Measurements from ENCODE around the gene ZER1.
A peak's percentile ranks its signal among the peaks of the same experiment; 100 is the strongest.

Gene ZER1

GRCh38 chr9:128735373-128735772, 36.4 kb downstream of the ZER1 start:
- H3K14ac ChIP-seq (ENCODE audit: low read length in 2 of 2), result no peak overlapping the region
- no peak overlapping the region for H3K9ac ChIP-seq (ENCODE audit: low read length)
- no peak overlapping the region for H4K91ac ChIP-seq (ENCODE audit: low read length)
- H3K4me2 ChIP-seq (ENCODE audit: low read length, poor library complexity, severe bottlenecking), result no peak overlapping the region
- no peak overlapping the region for H3K27ac ChIP-seq (ENCODE audit: low read length, poor library complexity, severe bottlenecking)
- no peaks in the 10 kb centered on the region for H3K9me3 ChIP-seq (ENCODE audit: control insufficient read depth, low read length)
- H2BK120ac ChIP-seq (ENCODE audit: low read depth, low read length), result no peak overlapping the region
- H2BK12ac ChIP-seq (ENCODE audit: low read length in 2 of 2), result no peak overlapping the region
- no peak overlapping the region for H3K4ac ChIP-seq (ENCODE audit: low read depth in 1 of 2, low read length in 2 of 2)
- H3K23ac ChIP-seq (ENCODE audit: low read length in 2 of 2), result no peak overlapping the region
- no peaks in the 10 kb centered on the region for H3K79me1 ChIP-seq (replicated peaks; ENCODE audit: low read length, poor library complexity, severe bottlenecking)
- H2BK5ac ChIP-seq (ENCODE audit: low read depth, low read length, poor library complexity, severe bottlenecking), result no peak overlapping the region
- H3K36me3 ChIP-seq (ENCODE audit: control insufficient read depth in 1 of 2, insufficient read depth in 2 of 2, low read depth in 1 of 2, low read length in 2 of 2), result peaks cover 44 to 48% of the 10 kb centered on the region in 2 experiments
- H3K4me1 ChIP-seq (ENCODE audit: control insufficient read depth, insufficient read depth, low read depth, low read length), result peaks cover 6% of the 10 kb centered on the region
- no peak for DNase-seq
- no peak overlapping the region for H3K18ac ChIP-seq (ENCODE audit: low read depth in 1 of 2, low read length in 2 of 2)
- H2AFZ ChIP-seq (ENCODE audit: low read depth, low read length), result no peak overlapping the region
- no peak overlapping the region for H3K4me3 ChIP-seq (ENCODE audit: insufficient read depth in 1 of 2, low read depth in 1 of 2, low read length in 2 of 2)
- H2AK5ac ChIP-seq (ENCODE audit: low read length, severe bottlenecking), result no peak overlapping the region
- H3K27me3 ChIP-seq (ENCODE audit: control insufficient read depth in 1 of 2, insufficient read depth in 1 of 2, low read length in 2 of 2), result no peaks in the 10 kb centered on the region
- 100% methylated on average over 1 of the region's 2 CpGs for WGBS
- peak overlapping the region; percentile 51 for H4K8ac ChIP-seq (ENCODE audit: low read length)
- H2BK15ac ChIP-seq (ENCODE audit: low read depth, poor library complexity, severe bottlenecking), result no peak overlapping the region

DNA sequence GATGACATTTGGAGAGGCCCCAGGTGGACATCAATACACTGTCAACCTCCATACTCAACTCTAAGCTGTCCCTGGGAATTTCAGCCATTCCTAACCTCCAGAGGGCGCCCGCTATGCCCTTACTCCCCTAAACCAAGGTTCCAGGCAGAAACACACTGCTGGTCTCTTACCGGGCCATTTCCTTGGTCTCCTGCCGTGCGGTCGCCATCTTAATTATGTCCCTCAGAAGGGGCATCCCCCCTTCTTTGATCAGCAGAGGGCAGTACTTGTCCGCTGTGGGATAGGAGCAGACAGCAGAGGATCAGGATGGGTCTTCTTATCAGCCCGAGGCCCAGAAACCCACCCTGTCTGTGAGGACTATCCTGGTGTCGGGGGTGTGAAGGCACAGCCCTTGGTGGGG, 38.5 kb downstream of the ZER1 start:
- H3K4me3 ChIP-seq (ENCODE audit: insufficient read depth in 1 of 2, low read depth in 1 of 2, low read length in 2 of 2), result no peak overlapping the region
- H3K36me3 ChIP-seq (ENCODE audit: control insufficient read depth in 1 of 2, insufficient read depth in 2 of 2, low read depth in 1 of 2, low read length in 2 of 2), result peaks cover 35 to 41% of the 10 kb centered on the region in 2 experiments
- H4K91ac ChIP-seq (ENCODE audit: low read length), result no peak overlapping the region

GRCh38 chr9:128732576-128732975, 39.2 kb downstream of the ZER1 start:
- peaks cover 36 to 41% of the 10 kb centered on the region in 2 experiments for H3K36me3 ChIP-seq (ENCODE audit: control insufficient read depth in 1 of 2, insufficient read depth in 2 of 2, low read depth in 1 of 2, low read length in 2 of 2)
- no peak overlapping the region for H3K27ac ChIP-seq (ENCODE audit: low read length, poor library complexity, severe bottlenecking)
- H4K91ac ChIP-seq (ENCODE audit: low read length), result no peak overlapping the region
- H2AK5ac ChIP-seq (ENCODE audit: low read length, severe bottlenecking), result no peak overlapping the region
- H3K14ac ChIP-seq (ENCODE audit: low read length in 2 of 2), result no peak overlapping the region
- H3K4ac ChIP-seq (ENCODE audit: low read depth in 1 of 2, low read length in 2 of 2), result no peak overlapping the region
- H2AFZ ChIP-seq (ENCODE audit: low read depth, low read length), result no peak overlapping the region
- no peak overlapping the region for H2BK5ac ChIP-seq (ENCODE audit: low read depth, low read length, poor library complexity, severe bottlenecking)
- no peak overlapping the region for H3K23ac ChIP-seq (ENCODE audit: low read length in 2 of 2)
- no peak overlapping the region for H3K4me2 ChIP-seq (ENCODE audit: low read length, poor library complexity, severe bottlenecking)
- no peak overlapping the region for H3K4me3 ChIP-seq (ENCODE audit: insufficient read depth in 1 of 2, low read depth in 1 of 2, low read length in 2 of 2)
- H3K79me1 ChIP-seq (replicated peaks; ENCODE audit: low read length, poor library complexity, severe bottlenecking), result peaks cover 2% of the 10 kb centered on the region
- no peak for DNase-seq
- no peaks in the 10 kb centered on the region for H3K27me3 ChIP-seq (ENCODE audit: control insufficient read depth in 1 of 2, insufficient read depth in 1 of 2, low read length in 2 of 2)
- no peak overlapping the region for H3K18ac ChIP-seq (ENCODE audit: low read depth in 1 of 2, low read length in 2 of 2)
- H2BK12ac ChIP-seq (ENCODE audit: low read length in 2 of 2), result no peak overlapping the region
- no peaks in the 10 kb centered on the region for H3K9me3 ChIP-seq (ENCODE audit: control insufficient read depth, low read length)
- H3K9ac ChIP-seq (ENCODE audit: low read length), result no peak overlapping the region
- 95% methylated on average over 13 of the region's 13 CpGs for WGBS
- H2BK120ac ChIP-seq (ENCODE audit: low read depth, low read length), result no peak overlapping the region
- H3K4me1 ChIP-seq (ENCODE audit: control insufficient read depth, insufficient read depth, low read depth, low read length), result peaks cover 24% of the 10 kb centered on the region
- H4K8ac ChIP-seq (ENCODE audit: low read length), result no peak overlapping the region
- no peak overlapping the region for H2BK15ac ChIP-seq (ENCODE audit: low read depth, poor library complexity, severe bottlenecking)

More for the DNA sequence above, 38.5 kb downstream of the ZER1 start:
- DNase-seq, result peak; percentile 91
- H3K4me1 ChIP-seq (ENCODE audit: control insufficient read depth, insufficient read depth, low read depth, low read length), result peaks cover 22% of the 10 kb centered on the region
- H3K4me2 ChIP-seq (ENCODE audit: low read length, poor library complexity, severe bottlenecking), result no peak overlapping the region
- no peak overlapping the region for H3K27ac ChIP-seq (ENCODE audit: low read length, poor library complexity, severe bottlenecking)
- H2AFZ ChIP-seq (ENCODE audit: low read depth, low read length), result peak overlapping the region; percentile 87
- H3K27me3 ChIP-seq (ENCODE audit: control insufficient read depth in 1 of 2, insufficient read depth in 1 of 2, low read length in 2 of 2), result no peaks in the 10 kb centered on the region
- H3K79me1 ChIP-seq (replicated peaks; ENCODE audit: low read length, poor library complexity, severe bottlenecking), result peaks cover under 1% of the 10 kb centered on the region
- no peaks in the 10 kb centered on the region for H3K9me3 ChIP-seq (ENCODE audit: control insufficient read depth, low read length)
- H2BK15ac ChIP-seq (ENCODE audit: low read depth, poor library complexity, severe bottlenecking), result no peak overlapping the region
- peak overlapping the region in 1 of 2 experiments; percentile 52 for H3K18ac ChIP-seq (ENCODE audit: low read depth in 1 of 2, low read length in 2 of 2)
- H4K8ac ChIP-seq (ENCODE audit: low read length), result peak overlapping the region; percentile 92
- H3K9ac ChIP-seq (ENCODE audit: low read length), result peak overlapping the region; percentile 59
- no peak overlapping the region for H2BK5ac ChIP-seq (ENCODE audit: low read depth, low read length, poor library complexity, severe bottlenecking)
- 19% methylated on average over 9 of the region's 9 CpGs for WGBS
- peak overlapping the region; percentile 7 to 64 for H3K4ac ChIP-seq (ENCODE audit: low read depth in 1 of 2, low read length in 2 of 2)
- no peak overlapping the region for H2BK120ac ChIP-seq (ENCODE audit: low read depth, low read length)
- no peak overlapping the region for H2AK5ac ChIP-seq (ENCODE audit: low read length, severe bottlenecking)
- no peak overlapping the region for H3K14ac ChIP-seq (ENCODE audit: low read length in 2 of 2)
- H3K23ac ChIP-seq (ENCODE audit: low read length in 2 of 2), result no peak overlapping the region
- H2BK12ac ChIP-seq (ENCODE audit: low read length in 2 of 2), result no peak overlapping the region

- Histone ChIP-seq H4K8ac (ENCODE audit: low read length) (no peak overlapping the region), H2BK15ac (ENCODE audit: low read depth, poor library complexity, severe bottlenecking) (no peak overlapping the region), H3K4me3 (ENCODE audit: insufficient read depth in 1 of 2, low read depth in 1 of 2, low read length in 2 of 2) (no peak overlapping the region), H4K91ac (ENCODE audit: low read length) (no peak overlapping the region), H3K14ac (ENCODE audit: low read length in 2 of 2) (no peak overlapping the region), H3K9ac (ENCODE audit: low read length) (no peak overlapping the region), H3K36me3 (ENCODE audit: control insufficient read depth in 1 of 2, insufficient read depth in 2 of 2, low read depth in 1 of 2, low read length in 2 of 2) (peaks cover 31 to 35% of the 10 kb centered on the region in 2 experiments), H3K4ac (ENCODE audit: low read depth in 1 of 2, low read length in 2 of 2) (no peak overlapping the region), H3K79me1 (replicated peaks; ENCODE audit: low read length, poor library complexity, severe bottlenecking) (peaks cover 2% of the 10 kb centered on the region), H3K4me2 (ENCODE audit: low read length, poor library complexity, severe bottlenecking) (no peak overlapping the region), H2AFZ (ENCODE audit: low read depth, low read length) (no peak overlapping the region), H3K4me1 (ENCODE audit: control insufficient read depth, insufficient read depth, low read depth, low read length) (peaks cover 24% of the 10 kb centered on the region), H2AK5ac (ENCODE audit: low read length, severe bottlenecking) (no peak overlapping the region), H2BK120ac (ENCODE audit: low read depth, low read length) (no peak overlapping the region), H3K9me3 (ENCODE audit: control insufficient read depth, low read length) (no peaks in the 10 kb centered on the region), H2BK5ac (ENCODE audit: low read depth, low read length, poor library complexity, severe bottlenecking) (no peak overlapping the region), H2BK12ac (ENCODE audit: low read length in 2 of 2) (no peak overlapping the region), H3K27me3 (ENCODE audit: control insufficient read depth in 1 of 2, insufficient read depth in 1 of 2, low read length in 2 of 2) (no peaks in the 10 kb centered on the region), H3K27ac (ENCODE audit: low read length, poor library complexity, severe bottlenecking) (no peak overlapping the region), H3K18ac (ENCODE audit: low read depth in 1 of 2, low read length in 2 of 2) (no peak overlapping the region), H3K23ac (ENCODE audit: low read length in 2 of 2) (no peak overlapping the region)
- no peak for DNase-seq
- 81% methylated on average over 9 of the region's 9 CpGs for WGBS
Measured at GRCh38 chr9:128731691-128732090, 40.0 kb downstream of the ZER1 start.

All from mesenchymal stem cell (in vitro differentiated cells and primary cell).